ENCODE data around the gene PWP2.

GRCh38 chr21:44088401-44088780 lies 18.8 kb upstream of the PWP2 start:
- no peak for TF ChIP-seq CTCF (IDR thresholded peaks at IDR 0.05; ENCODE audit: extremely low read depth in 1 of 2, insufficient read depth in 1 of 2, low read depth in 1 of 2, low read length in 2 of 2)
- no peak for TF ChIP-seq POLR2AphosphoS5 (IDR thresholded peaks at IDR 0.05; ENCODE audit: insufficient read depth, low read depth, low read length)
- no peak for TF ChIP-seq EZH2 (IDR thresholded peaks at IDR 0.05; ENCODE audit: borderline replicate concordance, low read depth, low read length, severe bottlenecking)
- TF ChIP-seq POLR2A (IDR thresholded peaks at IDR 0.05; ENCODE audit: low read depth, low read length) = no peak
- no peak for TF ChIP-seq MAX (IDR thresholded peaks at IDR 0.05; ENCODE audit: insufficient read depth, insufficient read length)
- TF ChIP-seq FOS (IDR thresholded peaks at IDR 0.05; ENCODE audit: borderline replicate concordance, insufficient read depth, low read length) = no peak
- no peak for TF ChIP-seq JUN (IDR thresholded peaks at IDR 0.05; ENCODE audit: borderline replicate concordance, insufficient read depth, insufficient read length, low read depth)
- TF ChIP-seq GATA2 (IDR thresholded peaks at IDR 0.05; ENCODE audit: insufficient read depth, insufficient read length, low read depth, low read length) = no peak
- TF ChIP-seq MYC (IDR thresholded peaks at IDR 0.05; ENCODE audit: low read depth, low read length) = no peak

Data from endothelial cell of umbilical vein (primary cell).